NCI-H1048 (cell line): ENCODE data around the gene ANGPTL7.

Experiments used
- DNase-seq: peaks from one replicate; lab custom pipeline; 2025; lab: John Stamatoyannopoulos, UW

Gene ANGPTL7

DNA sequence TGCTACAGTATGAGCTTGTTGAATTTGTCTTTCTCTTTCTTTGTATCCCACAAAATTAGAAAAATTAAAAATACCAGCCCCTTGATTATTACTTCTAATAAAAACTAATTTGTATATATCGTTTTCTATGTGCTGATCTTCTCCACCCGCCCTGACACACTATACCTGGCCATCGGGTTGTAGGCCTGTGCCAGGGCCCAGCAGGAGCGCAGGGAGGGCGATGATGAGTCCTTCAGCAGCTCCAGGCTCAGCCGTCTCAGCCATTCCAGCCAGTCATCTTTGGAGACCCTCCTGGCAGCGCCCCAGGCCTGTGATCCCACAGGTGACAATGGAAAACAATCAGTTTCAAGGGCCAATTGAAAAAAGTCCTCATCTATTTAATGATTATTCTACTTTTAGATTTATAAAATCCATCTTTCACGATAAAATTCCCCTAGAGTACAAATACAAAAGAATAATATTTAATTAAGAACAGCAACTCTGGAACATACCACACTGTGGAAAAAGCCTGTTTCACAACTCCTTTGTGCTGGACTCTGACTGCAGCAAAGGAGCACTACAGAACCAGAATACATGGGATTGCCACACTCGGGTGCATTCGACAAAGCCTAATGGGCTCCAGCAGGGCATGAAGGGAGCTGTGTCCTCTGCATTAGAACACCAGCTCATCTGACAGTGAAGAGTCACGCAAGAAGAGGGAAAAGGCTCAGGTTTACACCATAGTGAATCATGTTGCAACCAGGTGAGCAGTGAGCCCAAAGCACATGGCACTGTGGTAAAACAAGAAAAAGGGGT is 15.4 kb downstream of the ANGPTL7 start:
- DNase-seq, result no peak

DNA sequence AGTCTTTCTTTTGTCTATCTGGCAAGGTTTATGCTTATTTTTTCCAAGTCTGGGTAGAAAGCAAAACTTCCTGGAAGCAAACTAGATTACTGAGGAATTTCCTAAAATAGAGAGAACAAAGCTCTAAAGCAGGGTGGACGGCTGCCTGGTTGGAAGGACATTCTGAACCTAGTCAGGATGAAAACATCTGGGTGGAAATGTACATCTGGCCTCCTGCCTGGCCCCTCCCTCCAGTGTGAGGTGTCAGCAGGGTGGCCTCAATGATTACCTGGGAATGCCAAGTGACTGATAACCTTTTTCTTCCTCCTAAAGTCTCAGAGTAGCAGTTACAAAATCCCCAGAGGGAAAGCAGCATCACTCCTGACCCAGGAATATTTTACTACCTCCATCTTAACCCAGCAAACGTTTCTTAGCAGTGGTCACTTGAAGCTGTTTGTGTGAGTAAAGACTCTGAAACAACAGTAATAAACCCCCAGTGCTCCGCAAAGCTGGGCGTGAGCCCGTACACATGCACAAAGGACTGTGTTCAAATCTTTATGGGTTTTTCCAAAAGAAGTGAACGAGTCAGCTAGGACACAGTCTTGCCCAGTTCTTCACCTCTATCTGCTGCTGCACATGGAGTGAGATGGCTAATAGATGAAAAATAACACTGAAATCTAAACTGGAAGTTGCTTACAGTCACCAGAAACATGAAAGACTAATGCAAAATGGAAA is 18.9 kb downstream of the ANGPTL7 start:
- no peak for DNase-seq

DNA sequence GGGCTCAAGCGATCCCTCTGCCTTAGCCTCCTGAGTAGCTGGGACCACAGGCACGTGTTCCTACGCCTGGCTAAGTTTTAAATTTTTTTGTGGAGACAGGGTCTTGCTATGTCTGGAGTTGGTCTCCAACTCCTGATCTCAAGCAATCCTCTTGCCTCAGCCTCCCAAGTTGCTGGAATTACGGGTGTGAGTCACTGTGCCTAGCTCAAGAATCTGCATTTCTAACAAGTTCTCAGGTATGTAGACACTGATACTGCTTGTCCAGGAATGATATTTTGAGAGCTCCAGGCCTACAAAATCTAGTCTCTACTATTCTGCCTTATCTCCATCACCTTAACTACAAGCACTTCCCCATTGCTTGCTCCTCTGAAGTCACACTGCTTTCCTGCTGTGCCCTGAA is 22.3 kb downstream of the ANGPTL7 start:
- DNase-seq, result no peak

DNA sequence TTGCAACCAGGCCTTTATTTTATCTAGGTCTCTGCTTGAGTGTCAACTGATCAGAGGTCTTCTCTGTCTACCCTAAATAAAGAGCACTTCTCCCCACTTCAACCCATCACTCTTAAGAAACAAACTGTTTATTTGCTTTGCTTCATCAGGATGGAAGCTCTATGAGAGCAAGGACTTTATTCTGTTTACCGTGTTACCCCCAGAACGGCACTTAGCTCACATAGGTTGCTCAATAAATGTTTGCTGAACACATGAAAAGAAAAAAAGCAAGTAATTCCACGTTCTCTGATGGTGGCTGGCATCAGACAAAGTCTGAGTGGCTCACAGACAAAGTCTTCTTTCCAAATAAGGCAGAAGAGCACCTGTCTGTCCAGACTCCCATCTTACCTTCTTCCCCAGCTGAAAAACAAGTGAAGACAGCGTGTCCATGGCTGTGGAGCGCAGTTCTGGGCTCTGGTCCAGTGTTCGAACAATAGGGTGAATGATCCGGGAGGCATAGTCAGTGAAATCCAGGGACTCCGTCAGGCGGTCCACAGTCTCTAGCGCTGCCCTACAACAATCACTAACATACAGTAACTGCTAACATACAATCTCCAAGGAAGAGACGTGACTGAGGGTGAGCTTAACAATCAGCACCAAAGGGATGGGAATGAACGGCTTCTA is 22.9 kb downstream of the ANGPTL7 start:
- no peak for DNase-seq

DNA sequence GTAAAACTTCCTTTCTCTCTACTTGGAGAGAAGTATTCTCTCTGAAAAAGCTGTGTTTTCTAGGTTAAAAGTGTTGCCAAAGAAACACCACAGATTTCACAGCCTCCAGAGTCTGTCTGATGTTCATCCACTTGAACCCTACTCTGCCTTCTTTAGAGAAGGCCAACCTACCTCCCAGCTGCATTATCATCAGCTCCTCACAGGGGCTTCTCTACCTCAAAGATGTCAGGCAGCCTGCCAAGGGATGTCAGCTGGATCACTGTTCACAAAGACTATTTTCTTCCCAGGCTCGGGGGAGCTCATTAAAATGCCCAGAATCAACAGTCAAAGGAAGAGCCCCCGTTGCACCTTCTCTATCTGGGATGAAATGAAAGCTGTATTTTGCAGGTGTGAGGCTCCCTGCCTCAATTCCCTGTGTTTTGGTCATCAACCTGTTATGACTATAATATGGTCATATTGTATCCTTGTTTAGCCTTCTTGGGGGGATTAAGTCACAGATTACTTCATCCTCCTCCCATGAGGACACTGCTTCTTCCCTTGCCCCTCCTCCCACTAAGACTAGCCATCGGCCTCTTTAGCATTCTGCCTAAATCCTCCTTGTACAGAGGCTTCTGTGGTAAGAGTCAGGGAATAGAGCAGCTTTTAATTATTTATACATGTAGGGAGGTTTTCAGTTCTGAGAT is 25.7 kb downstream of the ANGPTL7 start:
- no peak for DNase-seq

DNA sequence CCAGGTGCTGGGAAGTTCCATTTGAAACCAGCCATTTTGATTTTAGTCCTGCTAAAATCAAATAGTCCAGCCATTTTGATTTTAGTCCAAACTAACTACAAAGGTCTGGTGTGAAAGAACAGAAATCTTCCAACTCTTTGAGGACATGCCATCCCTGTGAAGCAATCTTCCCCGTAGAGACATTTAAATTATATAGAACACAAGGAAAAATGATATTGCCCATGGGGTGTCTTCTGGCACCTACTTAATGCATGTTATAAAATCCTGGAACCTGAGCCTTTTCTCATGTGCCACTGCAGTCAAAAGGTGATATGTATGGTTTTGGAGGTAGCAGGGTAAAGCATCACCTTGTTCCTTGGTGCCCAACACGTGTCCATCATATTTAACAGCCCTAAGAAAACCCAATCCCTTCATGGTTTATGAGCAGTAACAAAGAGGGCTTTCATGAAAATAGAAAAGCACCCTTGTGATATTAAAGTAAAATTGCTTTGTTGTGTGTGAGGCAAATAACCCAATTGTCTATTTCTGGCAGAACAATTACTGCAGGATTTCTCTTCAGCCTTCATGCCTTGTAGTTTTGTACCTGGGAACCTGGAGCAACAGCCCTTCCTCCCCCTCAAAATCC is 26.3 kb downstream of the ANGPTL7 start:
- DNase-seq, result no peak

DNA sequence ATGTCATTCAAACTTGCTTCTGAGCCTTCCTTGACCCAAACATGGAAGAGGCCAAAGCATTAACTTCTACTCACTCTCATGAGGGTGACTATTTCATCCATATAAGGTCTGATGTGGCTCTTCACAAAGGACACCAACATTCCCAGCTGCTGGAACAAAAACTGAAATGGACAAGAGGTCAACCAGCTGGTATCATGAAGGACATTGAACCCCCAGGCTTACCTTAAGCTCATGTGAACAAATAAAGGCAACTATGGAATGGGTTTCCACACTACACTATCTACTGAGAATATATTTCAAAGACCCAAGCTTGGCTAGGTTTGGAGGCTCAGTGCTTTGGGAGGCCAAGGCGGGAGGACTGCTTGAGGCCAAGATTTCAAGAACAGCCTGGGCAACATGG is 26.9 kb downstream of the ANGPTL7 start:
- DNase-seq, result no peak

DNA sequence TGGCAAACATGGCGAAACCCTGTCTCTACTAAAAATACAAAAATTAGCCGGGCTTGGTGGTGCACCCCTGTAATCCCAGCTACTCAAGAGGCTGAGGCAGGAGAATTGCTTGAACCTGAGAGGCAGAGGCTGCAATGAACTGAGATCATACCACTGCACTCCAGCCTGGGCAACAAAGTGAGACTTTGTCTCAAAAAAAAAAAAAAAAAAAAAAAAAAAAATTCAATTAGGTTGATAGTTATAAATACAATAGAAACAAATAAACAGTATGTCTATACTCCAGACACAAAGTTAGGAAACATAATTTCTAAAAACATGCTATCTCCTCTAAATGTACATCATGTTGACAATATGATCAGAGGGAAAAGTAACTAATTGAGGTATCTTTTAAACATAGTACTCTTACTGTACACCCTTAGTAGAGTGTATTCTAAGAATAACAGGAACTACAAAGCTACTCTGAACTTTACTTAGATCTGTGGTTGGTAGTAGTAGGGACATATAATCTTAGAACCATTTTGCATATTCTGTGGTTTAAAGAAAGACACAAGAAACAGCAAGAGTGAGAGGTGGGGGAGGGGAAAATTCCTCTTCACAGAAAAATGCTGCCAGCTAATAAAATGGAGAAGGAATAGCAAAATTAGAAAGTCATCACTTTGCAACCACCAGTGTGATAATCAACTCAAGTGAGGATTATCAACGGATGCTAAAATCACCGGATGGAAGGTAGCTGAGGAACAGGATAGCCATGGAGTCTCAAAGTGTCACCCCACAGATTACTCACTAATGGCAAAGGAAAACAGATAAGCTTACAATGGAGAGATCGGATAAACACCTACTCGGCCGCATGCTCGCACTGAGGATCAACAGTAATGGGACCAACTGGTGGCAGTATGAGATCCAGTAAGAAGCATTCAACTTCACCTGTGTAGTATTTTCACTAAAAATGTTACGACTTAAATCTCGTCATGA is 38.2 kb downstream of the ANGPTL7 start:
- DNase-seq, result no peak

DNA sequence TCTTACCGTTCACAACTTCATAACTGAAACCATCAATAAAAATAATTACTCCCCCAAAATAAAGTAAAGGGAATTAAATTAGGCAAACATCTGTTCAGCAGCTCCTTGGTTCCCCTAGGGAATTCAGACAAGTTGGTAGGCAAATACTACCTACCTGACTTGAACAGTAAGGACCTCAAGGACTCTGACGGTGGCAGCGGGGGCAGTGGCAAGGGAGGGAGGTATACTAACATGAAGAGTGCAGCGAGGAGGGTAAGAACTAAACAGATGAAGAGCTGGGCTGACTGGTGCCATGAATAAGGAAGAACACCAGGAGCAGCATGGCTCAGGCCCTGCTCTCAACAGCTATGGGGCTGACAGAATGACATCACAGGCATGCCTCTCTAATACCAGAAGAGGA is 40.0 kb downstream of the ANGPTL7 start:
- DNase-seq, result no peak

DNA sequence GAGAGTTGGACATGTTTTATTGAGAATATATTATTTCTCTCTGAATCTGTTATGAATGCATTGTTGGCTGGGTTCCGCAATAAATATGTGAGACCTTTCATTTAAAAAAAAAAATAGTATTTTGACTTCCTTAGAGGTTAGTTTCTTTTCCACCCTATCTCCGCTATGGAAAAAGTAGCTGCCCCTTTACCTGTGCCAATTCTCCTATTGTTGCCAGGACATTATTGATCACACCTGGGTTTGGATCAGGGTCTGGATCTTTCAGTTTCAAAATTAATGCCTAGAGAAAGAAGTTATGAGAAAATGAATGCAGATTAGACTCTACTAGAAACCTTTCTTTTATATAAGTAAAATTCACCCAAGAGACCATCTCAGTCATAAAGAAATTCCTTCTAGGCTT is 44.1 kb downstream of the ANGPTL7 start:
- DNase-seq, result no peak

DNA sequence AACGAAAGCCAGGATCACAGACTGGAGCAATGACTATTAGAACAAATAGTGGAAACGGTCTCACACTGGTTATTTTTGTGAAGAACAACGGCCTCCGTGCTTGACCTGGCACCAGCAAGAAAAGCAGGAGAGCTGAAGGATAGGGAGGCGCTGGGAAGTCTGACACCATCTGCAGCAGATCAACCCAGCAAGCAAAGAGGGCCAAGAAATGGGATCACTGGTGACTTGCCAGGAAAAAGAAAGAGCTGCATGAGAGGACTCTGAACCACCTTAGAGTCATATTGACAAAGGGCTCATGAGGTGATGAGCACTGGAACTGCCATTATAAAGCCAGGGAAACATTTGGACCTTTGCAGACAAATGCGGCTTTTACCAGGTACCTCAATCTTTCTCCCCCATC is 48.2 kb downstream of the ANGPTL7 start:
- DNase-seq, result no peak

DNA sequence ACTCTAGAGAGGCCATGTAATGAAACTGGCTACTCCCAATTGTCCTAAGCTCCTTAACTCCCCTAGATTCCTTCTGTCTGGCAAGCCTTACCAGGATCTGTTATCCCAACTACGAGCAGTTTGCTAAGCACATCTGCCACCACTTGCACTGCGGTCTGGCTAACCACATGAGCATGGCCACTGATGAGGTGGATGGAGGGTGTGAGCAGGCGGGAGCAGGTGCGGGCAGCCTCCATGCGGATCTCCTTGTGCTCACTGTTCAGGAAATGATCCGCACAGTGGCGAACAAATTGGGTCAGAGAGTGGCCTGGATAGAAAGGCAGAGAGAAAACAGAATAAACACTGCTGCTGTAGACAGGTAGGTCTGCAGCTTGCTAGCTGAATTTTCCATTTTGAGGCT is 49.2 kb downstream of the ANGPTL7 start:
- no peak for DNase-seq

DNA sequence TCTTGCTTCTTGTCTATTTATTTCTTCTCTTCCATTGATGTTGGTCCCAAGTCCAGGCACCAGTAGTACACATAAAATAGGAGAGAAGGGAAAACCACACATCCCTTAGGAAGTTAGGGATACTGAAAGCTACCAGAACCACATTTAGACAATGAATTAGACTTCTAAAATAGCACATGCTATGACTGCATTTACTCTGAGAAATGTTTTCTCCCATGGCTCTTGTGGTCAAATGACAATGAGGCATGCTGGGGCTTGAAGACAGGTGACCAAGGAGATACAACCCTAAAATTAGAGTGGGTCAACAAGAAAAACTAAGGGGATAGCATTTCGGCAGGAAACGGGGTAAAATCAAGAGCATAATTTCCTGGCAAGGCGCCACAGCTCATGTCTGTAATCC is 56.1 kb downstream of the ANGPTL7 start:
- DNase-seq, result no peak
